RPMI7951 (cell line): ENCODE results near the gene PDE3A. TPM values are rescaled to one million over a fixed set of nuclear protein-coding genes. Genes with fewer than 3 reads are reported as not detected.
A peak's percentile ranks its signal among the peaks of the same experiment; 100 is the strongest.
"Not testable (repeated sequence)": the region's sequence is repeated elsewhere in the genome, so short reads cannot be mapped to it uniquely, and the experiment has no call there.

ENCODE experiments used
- DNase-seq: peaks from one replicate; pipeline ENCODE4 v3.0.0-alpha.2; 2012; ENCODE audit warnings: low read depth
- total RNA-seq: library from RNA; depleted of rRNA; stranded (reverse); fragments of >200 nt; shearing (Covaris generic); gene quantifications from 2 replicates; pipeline ENCODE4 v1.2.3, GENCODE V29; 2014

The PDE3A gene
- total RNA-seq, 1 experiment from 2014 or later = 0.12 TPM

DNA sequence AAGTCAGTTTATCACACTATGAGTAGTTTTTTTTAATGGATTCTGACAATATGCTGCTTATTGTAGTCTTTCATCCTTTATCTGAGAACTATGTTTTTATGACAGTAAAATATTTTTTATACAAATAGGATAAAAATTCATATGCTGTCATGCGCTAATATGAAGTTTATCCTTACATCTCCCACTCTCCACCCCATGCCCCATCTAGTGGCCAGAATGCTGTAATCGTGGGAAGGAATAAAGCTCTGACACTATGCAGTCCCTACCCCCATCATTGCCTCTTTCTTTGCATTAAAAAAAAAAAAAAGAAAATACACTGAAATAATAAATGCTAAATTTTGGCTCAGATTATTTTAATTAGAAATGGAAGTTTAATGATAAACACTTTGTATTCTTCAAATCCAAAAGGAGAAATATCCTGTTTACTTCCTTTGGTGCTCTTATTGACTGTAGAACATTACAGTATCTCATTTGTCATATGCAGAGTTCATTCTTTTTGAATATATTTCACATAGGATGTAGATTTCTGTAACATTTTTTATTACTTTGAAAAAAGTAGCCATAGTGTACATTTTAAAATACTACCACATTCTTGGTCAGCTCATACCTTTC, 180.9 kb downstream of the PDE3A start:
- no peak for DNase-seq

DNA sequence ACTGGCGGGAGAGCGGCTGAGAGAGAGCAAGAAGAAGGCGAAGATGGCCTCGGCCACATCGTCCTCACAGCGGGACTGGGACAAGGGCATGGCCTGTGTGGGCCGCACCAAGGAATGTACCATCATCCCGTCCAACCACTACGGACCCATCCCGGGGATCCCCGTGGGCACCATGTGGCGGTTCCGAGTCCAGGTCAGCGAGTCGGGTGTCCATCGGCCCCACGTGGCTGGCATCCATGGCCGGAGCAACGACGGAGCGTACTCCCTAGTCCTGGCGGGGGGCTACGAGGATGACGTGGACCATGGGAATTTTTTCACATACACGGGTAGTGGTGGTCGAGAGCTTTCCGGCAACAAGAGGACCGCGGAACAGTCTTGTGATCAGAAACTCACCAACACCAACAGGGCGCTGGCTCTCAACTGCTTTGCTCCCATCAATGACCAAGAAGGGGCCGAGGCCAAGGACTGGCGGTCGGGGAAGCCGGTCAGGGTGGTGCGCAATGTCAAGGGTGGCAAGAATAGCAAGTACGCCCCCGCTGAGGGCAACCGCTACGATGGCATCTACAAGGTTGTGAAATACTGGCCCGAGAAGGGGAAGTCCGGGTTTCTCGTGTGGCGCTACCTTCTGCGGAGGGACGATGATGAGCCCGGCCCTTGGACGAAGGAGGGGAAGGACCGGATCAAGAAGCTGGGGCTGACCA, 183.6 kb downstream of the PDE3A start:
- not testable (repeated sequence) for DNase-seq

DNA sequence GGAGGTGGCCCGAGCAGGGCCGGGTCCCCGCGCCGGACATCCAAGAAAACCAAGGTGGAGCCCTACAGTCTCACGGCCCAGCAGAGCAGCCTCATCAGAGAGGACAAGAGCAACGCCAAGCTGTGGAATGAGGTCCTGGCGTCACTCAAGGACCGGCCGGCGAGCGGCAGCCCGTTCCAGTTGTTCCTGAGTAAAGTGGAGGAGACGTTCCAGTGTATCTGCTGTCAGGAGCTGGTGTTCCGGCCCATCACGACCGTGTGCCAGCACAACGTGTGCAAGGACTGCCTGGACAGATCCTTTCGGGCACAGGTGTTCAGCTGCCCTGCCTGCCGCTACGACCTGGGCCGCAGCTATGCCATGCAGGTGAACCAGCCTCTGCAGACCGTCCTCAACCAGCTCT, 184.2 kb downstream of the PDE3A start:
- not testable (repeated sequence) for DNase-seq

DNA sequence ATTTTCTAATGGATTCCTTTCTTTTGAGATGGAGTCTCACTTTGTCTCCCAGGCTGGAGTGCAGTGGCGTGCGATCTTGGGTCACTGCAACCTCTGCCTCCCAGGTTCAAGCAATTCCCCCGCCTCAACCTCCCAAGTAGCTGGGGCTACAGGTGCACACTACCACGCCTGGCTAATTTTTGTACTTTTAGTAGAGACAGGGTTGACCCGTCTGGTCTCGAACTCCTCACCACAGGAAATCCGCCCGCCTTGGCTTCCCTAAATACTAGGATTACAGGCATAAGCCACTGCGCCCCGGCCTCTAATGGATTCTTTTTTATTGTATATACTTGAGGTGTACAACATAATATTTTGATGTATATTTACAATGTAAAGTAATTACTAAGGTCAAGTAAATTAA, 186.7 kb downstream of the PDE3A start:
- no peak for DNase-seq

DNA sequence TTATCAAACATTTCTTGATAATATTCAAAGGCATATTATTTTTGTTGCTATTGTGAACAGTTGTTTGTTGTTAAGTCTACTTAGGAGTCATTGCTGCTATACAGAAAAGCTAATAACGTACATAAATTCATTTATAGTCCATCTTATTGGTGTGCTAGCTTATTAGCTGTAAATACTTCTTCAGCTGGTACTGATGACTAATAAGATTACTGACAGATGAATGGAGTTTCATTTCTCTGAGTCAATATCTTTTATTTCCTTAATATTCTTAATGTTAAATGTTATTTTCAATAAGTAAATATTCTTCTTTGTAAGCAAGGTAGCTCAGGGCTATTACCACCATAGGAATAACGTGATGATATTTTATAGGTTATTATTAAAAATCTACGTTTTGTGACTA, 187.4 kb downstream of the PDE3A start:
- DNase-seq = no peak

DNA sequence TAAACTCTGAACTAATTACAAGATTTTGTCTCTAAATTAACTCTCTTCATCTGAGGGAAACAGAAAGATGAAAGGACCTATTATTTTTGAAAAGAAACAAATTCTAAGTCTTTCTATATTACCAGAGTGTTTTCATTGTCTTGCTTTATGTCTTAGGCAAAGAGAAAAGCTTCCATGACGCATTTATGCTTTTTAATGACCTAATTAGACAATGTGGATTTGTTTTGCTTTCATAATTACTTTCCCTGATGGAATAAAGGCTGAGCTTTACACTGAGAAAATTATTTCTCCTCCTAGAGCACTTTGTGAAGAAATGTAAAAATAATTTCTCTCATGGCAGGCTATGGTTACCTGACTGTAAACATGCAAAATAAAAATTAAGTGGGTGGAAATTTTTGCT, 188.8 kb downstream of the PDE3A start:
- DNase-seq = peak; percentile 1

DNA sequence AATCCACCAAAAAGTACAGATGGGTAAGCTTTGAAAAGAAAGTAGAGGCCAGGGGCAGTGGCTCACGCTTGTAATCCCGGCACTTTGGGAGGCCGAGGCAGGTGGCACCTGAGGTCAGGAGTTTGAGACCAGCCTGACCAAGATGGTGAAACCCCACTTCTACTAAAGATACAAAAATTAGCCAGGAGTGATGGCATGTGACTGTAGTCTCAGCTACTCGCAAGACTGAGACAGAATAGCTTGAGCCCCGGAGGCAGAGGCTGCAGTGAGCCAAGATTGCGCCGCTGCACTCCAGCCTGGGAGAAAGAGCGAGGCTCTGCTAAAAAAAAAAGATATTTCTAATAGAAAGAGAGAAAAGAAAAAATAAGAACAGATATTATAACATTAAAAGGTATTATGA, 192.6 kb downstream of the PDE3A start:
- DNase-seq = no peak

DNA sequence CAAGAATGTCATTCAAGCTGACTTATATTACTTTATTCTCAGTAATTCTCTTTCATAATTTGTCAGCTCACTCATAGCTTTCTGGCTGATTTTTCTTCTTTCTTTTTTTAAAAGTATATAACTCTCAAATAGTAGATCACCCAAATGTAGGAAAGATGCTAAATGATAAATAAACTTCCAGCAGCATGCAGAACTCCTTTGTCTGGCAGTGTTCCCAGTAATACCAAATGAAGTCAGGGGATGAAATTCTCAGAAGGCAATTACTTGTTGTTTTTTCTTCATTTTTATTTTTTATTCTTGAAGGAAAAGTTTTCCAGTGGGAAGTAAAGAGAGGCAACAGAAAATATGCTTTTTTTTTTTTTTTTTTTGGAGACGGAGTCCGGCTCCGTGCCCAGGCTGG, 193.5 kb downstream of the PDE3A start:
- no peak for DNase-seq

DNA sequence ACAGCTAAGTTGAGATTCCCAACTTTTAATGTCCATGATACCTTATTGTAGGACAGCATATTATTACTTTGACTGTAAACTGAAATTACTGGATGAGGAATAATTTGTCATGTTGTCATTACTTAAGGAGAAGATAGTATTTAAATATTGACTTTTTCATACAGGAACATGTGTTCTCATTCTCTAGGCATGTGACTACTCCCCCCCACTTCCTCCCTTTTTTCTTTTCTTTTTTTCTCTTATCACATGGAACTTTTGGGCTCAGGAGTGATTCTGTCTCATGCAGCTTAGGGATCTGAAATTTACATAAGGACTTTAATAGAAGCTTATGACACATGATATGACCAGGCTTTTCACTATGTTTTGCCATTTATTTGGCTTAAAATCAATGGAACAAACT, 199.1 kb downstream of the PDE3A start:
- no peak for DNase-seq

DNA sequence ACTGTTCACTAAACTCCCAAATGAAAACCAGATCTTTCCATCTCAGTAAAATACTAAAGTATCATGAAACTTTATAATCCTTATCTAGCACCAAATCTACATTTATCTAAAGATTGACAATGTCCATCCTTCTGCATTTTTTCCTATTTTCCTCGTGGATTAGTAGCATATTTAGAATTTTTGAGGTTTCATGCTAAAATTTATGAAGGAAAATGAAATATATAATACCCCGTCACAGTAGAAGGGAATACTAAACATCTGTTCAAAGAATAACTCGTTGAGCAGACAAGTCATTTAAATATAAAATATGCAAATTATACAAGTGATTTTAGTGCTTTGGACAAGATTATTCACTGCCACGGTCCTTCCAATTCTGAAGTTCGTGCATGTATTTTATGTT, 204.1 kb downstream of the PDE3A start:
- no peak for DNase-seq

DNA sequence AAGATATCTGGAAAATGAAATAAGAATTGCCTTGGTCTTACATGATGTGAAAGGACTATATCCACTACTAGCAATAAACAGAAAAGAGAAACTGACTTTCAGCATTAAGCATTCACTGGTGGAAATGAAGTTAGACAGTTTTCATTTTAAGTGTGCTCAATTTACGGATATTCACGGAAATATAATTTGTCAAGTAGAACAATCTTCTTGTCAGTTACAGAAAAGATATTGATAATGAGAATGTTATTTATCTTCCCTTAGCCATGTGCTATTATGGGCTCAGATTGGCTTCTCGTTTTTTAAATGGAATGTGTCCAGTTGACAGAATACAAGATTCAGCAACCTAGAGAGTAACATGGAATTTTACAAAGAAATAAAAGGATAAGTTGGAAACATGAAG, 208.2 kb downstream of the PDE3A start:
- no peak for DNase-seq

DNA sequence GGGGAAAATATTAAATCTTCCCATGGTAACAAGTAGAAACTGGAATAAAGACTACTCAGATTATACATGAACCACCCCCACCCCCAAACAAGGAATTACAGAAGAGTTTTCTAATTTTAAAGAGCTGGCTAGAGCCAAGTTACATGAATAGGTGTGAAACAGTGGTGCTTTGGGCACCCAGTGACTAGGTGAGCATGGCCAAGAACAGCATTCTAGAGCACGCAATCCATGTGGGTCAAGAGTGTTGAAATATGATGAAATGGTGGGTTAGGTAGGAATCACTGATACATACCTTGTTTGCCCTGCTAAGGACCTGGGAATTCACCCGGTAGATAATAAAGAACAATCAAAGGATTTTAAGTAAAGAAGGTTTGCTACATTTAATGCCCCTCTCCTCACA, 208.7 kb downstream of the PDE3A start:
- DNase-seq = no peak

DNA sequence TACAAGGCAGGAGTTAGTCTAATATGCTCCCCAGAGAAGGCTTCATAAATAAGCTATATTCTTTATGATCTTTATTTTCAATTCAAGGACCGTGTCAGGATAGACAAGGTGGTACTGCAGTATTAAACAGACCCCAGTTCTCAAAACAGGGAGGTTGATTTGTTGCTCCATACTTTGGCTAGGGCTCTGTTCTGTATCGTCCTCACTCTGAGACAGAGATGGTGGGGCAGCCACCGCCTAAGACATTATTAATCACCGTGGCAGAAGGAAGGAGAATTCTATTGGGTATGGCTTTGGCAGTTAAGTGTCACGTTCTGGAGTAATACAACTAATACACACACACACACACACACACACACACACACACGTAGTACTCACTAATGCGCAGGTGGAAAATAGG, 209.8 kb downstream of the PDE3A start:
- no peak for DNase-seq

DNA sequence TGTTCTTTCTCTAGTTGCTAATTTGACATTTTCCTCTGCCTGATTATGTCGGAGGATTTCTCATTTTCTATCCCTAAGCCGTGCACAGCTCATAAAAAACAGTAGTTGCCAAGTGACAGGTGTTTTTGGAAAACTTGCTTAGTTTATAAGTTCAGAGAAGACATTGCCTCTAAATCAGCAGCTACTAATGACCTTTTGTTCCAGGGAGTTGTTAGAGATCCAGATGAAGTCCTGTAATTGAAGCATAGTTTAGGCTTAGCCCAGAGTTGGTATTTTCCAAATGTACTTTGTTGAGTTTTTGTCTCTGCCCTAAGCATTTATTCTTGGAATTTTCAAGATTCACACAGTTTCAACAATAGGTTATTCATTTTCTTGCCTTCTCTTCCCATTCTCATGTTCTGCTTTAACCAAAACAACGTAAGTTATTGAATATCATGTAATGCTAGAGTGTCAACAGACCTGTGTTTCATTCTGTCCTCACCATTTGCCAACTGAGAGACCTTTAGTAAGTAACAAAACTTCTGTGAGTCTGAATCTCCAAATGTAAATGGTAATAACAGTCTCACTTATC, 216.8 kb downstream of the PDE3A start:
- DNase-seq = no peak

DNA sequence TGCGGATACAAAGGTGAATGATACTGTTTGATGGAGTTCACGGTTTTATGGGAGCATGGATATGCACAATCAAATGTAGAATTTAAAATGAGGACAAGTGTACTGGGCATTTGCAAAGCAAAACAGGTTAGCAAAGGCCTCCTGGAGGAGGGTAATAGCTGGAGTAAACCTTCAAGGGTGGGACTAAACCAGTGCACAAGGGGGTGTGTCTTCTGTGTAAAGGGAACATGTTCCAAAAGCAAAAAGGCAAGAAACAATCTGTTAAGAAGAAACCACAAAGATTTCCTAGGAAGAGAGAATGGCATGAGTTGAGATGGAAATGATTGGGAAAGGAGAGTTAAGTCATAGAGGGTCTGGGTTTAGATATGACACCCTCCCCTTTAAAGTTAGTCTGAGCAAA, 217.6 kb downstream of the PDE3A start:
- no peak for DNase-seq

DNA sequence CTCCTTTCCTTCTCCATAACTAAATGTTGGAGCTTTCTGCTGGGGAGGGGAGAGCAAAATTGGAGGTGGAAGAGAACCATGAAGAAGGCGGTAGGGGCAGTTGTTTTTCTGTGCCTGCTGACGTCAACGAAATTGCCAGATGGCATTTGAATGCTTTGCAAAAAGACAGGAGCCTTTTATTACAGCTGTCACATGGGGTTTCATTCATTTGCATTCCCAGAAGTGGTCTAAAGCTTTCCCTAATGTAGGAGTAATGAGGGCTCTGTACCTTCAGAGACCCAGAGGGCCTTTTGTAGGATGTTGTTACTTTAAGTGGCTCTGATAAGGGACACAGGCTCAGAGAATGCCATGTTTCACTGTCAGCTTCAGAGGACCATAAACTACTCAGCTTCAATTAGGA, 219.7 kb downstream of the PDE3A start:
- peak; percentile 11 for DNase-seq

DNA sequence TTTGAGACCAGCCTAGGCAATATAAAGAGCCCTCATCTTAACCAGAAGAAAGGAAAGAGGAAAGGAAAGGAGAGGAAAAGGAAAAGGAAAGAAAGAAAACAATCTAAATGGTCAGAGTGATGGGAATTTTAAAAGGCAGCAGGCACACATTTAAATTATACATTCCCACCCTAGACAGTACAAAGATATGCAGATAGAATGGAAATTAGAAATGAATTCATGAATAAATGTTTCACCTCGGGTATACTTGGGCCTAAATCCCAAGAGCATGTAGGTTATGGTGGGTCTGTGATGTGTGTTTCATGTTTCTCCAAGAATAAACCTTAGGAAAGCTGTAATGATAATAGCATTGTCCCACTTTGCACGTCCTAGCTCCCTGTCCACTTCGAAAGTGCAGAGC, 222.2 kb downstream of the PDE3A start:
- DNase-seq = no peak

DNA sequence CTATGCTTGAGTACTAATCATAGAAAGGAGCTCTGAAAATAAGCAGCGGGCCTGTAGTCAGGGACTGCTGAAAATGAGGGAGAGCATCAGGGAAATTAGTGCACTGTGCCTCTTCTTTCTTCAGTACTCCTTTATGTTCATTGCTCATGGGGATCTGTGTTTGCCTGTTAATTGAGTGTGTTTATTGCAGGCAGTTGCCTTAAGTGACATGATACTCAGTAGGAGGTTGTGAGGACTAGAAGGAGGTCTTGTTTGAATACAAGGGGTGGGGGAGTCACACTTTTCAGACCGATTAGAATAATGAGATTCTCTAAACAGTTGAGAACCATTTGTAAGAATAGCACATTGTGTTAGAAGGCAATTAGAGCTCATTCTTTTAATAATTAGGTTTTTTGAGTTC, 224.2 kb downstream of the PDE3A start:
- DNase-seq = no peak

DNA sequence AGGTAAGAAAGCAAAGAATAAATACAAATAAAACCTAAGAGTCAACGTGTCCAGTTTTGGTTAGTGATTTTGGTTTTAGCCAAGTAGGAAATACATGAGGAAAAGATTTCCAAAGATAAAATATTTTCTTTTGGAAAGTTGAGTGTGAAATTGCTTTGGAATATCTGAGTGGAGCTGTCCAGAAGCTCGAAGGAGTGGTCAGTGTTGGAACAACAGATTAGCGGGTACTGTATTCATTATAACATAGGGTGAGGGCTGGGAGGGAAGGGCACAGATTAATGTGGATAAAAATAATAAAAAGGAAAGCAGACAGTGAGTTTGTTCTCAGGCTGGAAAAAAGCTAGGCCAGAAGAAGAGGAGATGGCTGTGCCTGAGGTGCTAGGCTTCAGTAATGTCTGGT, 225.3 kb downstream of the PDE3A start:
- no peak for DNase-seq

DNA sequence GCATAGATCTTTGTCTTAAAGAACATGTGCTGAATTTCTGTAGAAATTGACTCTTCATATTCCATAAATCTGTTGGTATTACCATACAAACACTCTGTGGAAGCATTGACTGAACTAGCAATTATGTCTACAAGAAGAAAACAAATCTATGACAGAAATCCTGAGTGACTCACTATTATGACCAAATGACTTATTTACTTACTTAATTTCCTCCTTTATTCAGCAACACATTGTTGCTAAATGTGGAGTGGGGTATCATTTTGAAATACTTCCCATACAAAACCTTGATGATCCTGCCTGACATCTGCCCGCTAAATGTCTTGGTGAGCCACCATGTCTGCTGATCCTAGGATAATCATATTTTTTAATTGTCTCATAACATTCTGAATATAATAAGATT, 227.7 kb downstream of the PDE3A start:
- no peak for DNase-seq

DNA sequence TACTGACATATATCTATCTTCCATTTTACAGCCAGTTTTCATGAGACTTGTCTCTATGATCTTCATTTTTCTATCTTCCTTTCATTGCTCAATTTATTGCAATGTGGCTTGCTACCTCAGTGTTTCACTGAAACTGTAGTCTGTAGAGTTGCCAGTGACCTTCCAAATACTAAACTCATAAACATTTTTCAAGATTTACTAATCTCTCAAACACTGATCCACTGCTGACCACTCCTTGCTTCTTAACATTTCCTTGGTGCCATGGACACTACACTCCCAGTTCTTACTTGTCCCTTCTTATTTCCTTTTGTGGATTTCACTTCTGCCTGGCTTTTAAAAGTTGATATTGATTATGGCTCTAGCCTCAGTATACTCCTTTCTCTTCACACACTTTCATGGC, 231.4 kb downstream of the PDE3A start:
- DNase-seq = no peak

DNA sequence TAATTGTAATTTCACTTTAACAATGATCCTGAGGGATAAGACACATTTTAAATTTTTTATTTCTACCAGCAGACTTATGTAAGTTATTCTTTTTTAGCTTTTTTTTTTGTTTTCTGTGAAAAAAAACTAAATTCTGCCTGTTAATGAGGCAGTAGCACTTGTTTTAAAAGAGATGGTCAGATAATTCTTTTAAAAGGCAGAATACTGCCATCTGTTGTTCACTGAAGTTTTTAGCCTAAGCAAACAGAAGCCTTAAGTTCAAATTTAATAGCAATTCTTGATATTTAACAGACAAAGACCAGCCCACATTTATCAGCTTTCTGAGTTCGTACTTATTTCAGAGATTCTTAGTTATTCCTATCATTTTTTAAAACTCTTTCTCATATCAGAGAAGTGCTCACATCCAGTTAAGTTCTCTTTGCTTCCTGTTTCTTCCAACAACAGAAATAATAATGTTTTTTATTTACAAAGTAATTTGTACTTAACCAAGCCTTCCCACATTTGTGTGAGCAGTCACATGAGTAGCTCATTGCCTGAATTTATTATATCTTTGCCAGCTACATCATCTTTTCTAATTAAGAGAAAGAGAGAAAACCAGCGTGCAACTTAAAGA, 233.4 kb downstream of the PDE3A start:
- DNase-seq = no peak
